Small intestine (tissue), 7 donors: ENCODE data around the gene NCOA7. TPM values are rescaled to one million over a fixed set of nuclear protein-coding genes. Genes with fewer than 3 reads are reported as not detected.

Experiments
- DNase-seq, 2 donors: peaks; one replicate each; pipeline versions ENCODE4 v3.0.0 to v3.0.0-alpha.2; 2013
- FAIRE-seq: peaks from 2 replicates; lab custom pipeline; 2012; peaks lifted over from hg19 to GRCh38; lab: Jason Lieb, UNC
- H3K27ac ChIP-seq, 3 donors: one replicate each; pipeline ENCODE4 v1.5.1; 2013; ENCODE audit warnings: low read length in 2 of 3, mild to moderate bottlenecking in 2 of 3, control low read depth in 1 of 3, inconsistent platforms in 1 of 3, low read depth in 1 of 3, moderate library complexity in 1 of 3
- H3K27me3 ChIP-seq, 3 donors: one replicate each; pipeline ENCODE4 v1.6.1; 2013; ENCODE audit warnings: low read length in 3 of 3, inconsistent platforms in 1 of 3; ENCODE audit not compliant: control insufficient read depth in 3 of 3, insufficient read depth in 3 of 3
- H3K36me3 ChIP-seq, 3 donors: one replicate each; pipeline ENCODE4 v1.6.1; 2013; ENCODE audit warnings: low read length in 3 of 3, inconsistent platforms in 1 of 3, low read depth in 1 of 3, mild to moderate bottlenecking in 1 of 3, moderate library complexity in 1 of 3; ENCODE audit not compliant: control insufficient read depth in 3 of 3, insufficient read depth in 2 of 3
- H3K4me1 ChIP-seq, 3 donors: one replicate each; pipeline ENCODE4 v1.6.1; 2013; ENCODE audit warnings: low read length in 2 of 3, inconsistent platforms in 1 of 3, low read depth in 1 of 3, mild to moderate bottlenecking in 1 of 3, moderate library complexity in 1 of 3; ENCODE audit not compliant: control insufficient read depth in 3 of 3, insufficient read depth in 2 of 3
- H3K4me3 ChIP-seq, 3 donors: one replicate each; pipeline ENCODE4 v1.5.1; 2013; ENCODE audit warnings: low read length in 3 of 3, control low read depth in 1 of 3, inconsistent platforms in 1 of 3, low read depth in 1 of 3, mild to moderate bottlenecking in 1 of 3, moderate library complexity in 1 of 3
- H3K9me3 ChIP-seq, 2 donors: one replicate each; pipeline ENCODE4 v1.6.1; 2013; ENCODE audit warnings: low read depth in 1 of 2, low read length in 1 of 2; ENCODE audit not compliant: control insufficient read depth in 2 of 2, insufficient read depth in 1 of 2
- WGBS, 3 donors: extraction: QIAGEN DNeasy Blood & Tissue Kit; methylation state at CpG; one replicate each; pipeline ENCODE4 v1.1.7; 2013; 5-methylcytosine and 5-hydroxymethylcytosine counted together
- polyA plus RNA-seq, 4 donors: library from polyadenylated mRNA; stranded (reverse) in 3 of 4; unstranded in 1 of 4; fragments of 200-250 nt in 3 of 4; fragments of 120-200 nt in 1 of 4; gene quantifications; one replicate each; pipeline versions ENCODE4 v1.2.1 to v1.2.3, GENCODE V29; 2013
- donor health status: healthy with polysubstance abuse.
- donor health status: control.
- donor health status: control.
- donor health status: Bipolar disorder and iron deficiency.
- donor health status: healthy.

Gene NCOA7
- polyA plus RNA-seq, 4 donors = 10.7 to 51.0 (median 26.8) TPM

DNA sequence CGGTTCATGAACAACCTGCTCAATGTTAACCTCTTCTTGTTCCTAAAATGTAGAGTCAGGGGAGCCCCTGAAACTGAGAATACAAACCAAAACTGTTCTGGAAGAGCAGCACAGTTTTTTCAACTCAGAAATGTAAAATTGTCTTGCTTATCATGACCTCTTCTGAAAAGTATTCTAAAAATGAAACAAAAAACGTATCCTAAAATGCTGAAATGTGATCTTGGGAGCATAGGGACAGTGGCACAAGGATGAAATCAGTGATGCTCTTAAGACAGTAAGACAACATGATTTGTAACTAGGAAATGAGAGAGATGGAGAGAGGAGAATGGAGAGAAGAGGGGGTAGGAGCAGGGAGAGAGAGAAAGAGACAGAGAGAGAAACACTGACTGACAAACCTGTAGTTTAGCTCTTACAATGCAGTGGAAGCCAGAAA lies 27.5 kb downstream of the NCOA7 start:
- H3K4me1 ChIP-seq = peaks cover 14 to 39% (median 24%) of the 10 kb centered on the region in 3 donors
- DNase-seq (no peak), FAIRE-seq (no peak)
- no peaks in the 10 kb centered on the region for H3K9me3 ChIP-seq
- peaks cover 0 to 10% (median 1%) of the 10 kb centered on the region in 3 donors for H3K36me3 ChIP-seq
- no peak overlapping the region for H3K4me3 ChIP-seq
- WGBS, 3 donors = 27 to 42% (median 34%) methylated on average over 2 of the region's 2 CpGs
- peak overlapping the region in 2 of 3 donors; percentile 57 to 70 for H3K27ac ChIP-seq
- H3K27me3 ChIP-seq = no peaks in the 10 kb centered on the region

DNA sequence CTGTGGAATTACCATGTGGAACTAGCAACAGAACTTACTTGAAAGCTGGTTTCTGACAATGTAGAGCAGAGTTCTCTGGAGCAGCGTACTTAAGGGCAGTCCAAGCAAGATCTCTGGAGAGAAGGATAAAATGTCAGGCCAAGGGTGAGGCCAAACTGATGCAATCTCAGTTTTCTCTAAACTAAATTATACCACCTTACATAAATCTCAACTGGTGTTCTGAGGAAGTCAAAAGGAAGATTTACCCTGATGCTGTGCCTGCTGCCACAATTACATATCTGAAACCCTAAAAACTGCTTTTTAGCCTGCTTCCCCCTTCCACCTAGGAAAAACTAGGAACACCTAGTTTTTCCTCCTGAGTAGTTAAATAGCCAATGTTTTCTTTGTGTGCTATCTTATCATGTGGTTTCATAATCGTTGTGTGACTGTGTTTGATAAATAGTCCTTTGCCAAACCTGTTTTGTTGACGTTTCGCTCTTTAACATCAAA lies 28.1 kb downstream of the NCOA7 start:
- H3K27ac ChIP-seq = peak overlapping the region in 2 of 3 donors; percentile 55 to 70
- peaks cover 0 to 10% (median 1%) of the 10 kb centered on the region in 3 donors for H3K36me3 ChIP-seq
- no peak for FAIRE-seq
- whole genome bisulfite sequencing, 3 donors = 8 to 40% (median 27%) methylated on average over 4 of the region's 4 CpGs
- H3K9me3 ChIP-seq = no peaks in the 10 kb centered on the region
- H3K27me3 ChIP-seq = no peaks in the 10 kb centered on the region
- H3K4me3 ChIP-seq = no peak overlapping the region
- DNase-seq = peak; percentile 41 to 52
- H3K4me1 ChIP-seq = peaks cover 14 to 42% (median 24%) of the 10 kb centered on the region in 3 donors

DNA sequence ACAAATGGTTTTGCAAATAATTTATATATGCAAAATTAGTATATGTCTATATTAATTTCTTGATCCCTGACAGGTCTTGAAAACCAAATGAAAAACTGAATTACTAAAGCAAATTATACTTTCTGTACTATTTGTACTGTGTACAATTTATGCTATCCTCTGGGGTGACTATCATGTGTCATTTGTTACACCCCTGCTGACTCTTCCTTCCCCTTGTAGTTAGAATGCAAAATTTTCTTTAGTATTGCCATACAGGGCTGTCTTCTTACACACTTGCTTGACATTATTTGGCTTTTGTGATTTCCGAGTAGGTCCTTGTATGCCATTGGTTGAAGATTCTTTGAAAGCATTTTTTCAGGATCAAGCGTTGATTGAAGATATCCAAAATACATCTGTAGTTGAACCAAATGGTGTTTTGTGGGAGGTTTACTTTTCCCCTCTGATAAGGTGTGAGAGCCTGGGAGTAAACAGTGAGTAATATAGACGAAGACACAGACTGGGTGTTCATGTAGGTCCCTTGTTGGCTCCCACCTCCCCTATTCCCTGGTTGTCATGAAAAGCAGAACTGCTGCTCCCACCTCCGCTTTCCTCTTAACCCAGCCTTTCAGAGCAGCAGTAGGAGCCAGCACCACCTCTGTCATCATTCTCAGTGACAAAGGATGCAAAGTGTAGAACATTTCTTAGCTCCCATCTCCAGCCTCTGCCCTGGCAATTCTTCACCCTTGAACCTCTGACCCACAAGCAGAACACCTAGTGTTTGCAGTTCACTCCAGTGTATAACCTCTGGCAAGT lies 29.0 kb downstream of the NCOA7 start:
- FAIRE-seq (no peak), DNase-seq (no peak)
- Histone ChIP-seq H3K4me3 (no peak overlapping the region), H3K27me3 (no peaks in the 10 kb centered on the region), H3K4me1 (peaks cover 14 to 38% (median 21%) of the 10 kb centered on the region in 3 donors), H3K36me3 (peaks cover 0 to 10% (median 1%) of the 10 kb centered on the region in 3 donors), H3K9me3 (no peaks in the 10 kb centered on the region), H3K27ac (peak overlapping the region in 1 of 3 donors; percentile 70)
- 82 to 92% (median 83%) methylated on average over 4 of the region's 4 CpGs for WGBS, 3 donors

DNA sequence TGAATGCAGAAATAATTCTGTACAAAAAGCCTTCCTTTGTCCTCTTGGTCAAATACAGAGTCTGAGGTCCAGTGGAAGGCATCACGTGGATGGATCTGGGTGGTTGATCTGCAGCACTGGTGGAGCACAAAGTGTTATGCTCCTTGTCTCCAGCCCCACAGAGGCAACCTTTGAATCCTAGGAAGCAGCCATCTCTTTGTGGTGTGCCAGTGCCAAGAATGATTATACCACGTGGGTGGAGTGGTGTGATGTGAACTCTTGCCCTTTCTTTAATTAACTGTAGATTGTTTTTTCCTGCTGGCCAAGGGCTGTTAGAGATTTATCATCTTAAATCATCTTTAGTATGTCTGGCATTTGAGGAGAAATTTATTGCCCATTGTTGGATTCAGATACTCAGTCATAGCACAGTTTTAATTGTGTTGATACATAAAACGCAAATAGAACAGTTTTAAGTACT lies 31.1 kb downstream of the NCOA7 start:
- no peaks in the 10 kb centered on the region for H3K9me3 ChIP-seq
- peaks cover 0 to 18% (median 1%) of the 10 kb centered on the region in 3 donors for H3K36me3 ChIP-seq
- peak; percentile 88 to 98 for DNase-seq
- H3K4me1 ChIP-seq = peaks cover 12 to 38% (median 19%) of the 10 kb centered on the region in 3 donors
- H3K4me3 ChIP-seq = no peak overlapping the region
- WGBS, 3 donors = 9 to 37% (median 31%) methylated on average over 3 of the region's 3 CpGs
- H3K27me3 ChIP-seq = no peaks in the 10 kb centered on the region
- FAIRE-seq = peak; percentile 86
- H3K27ac ChIP-seq = peak overlapping the region in 1 of 3 donors; percentile 52

DNA sequence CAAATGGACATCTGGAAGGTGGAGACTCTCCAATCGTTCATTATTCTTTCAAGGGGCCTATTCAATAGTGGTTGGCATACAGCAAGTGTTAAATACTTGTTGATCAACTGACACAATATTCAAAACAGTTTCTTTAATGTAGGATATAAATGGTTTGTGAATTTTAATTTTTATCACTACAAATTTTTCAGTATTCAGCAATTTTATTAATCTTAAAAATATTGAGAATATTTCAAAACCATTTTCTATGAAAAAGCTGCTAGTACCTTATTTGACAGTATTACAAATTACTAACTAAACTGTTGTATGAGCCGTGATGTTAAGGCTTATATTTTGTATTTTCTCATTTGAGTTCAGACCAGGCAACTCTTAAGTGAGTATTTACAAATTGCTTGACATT lies 32.4 kb downstream of the NCOA7 start:
- Histone ChIP-seq H3K27me3 (no peaks in the 10 kb centered on the region), H3K27ac (no peak overlapping the region)
- FAIRE-seq = no peak

DNA sequence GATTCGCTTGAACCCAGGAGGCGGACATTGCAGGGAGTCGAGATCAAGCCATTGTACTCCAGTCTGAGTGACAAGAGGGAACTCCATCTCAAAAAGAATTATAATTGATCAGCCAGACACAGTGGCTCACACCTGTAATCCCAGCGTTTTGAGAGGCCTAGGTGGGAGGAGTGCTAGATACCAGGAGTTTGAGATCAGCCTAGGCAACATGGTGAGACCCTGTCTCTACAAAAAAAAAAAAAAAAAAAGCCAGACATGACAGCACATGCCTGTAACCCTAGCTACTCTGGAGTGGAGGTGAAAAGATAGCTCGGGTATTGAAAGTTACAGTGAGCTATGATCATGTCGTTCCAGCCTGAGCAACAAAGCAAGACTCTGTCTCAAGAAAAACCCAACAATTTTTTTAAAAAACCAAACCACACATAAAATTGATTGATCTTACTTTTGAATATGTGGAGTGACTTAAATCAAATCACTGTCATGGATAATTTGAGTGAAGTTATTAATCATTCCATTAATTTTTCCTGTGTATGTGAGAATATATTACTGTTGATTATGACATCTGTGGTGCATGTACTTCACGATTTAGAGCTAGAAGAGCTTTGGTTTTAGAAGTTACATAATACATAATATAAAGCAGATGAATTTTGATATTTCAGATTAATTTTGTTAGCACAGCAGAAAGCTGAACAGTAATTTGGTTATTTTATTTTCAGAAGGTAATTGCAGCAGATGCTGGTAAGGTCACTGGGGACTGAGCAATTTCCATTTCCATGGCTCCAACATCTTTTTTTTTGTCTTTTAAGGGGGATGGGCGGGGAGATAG lies 34.4 kb downstream of the NCOA7 start:
- Histone ChIP-seq H3K27me3 (no peaks in the 10 kb centered on the region), H3K27ac (no peak overlapping the region), H3K4me1 (peaks cover 5 to 18% (median 12%) of the 10 kb centered on the region in 3 donors), H3K4me3 (no peak overlapping the region), H3K36me3 (peaks cover 0 to 16% (median 3%) of the 10 kb centered on the region in 3 donors), H3K9me3 (no peaks in the 10 kb centered on the region)
- WGBS, 3 donors = 84 to 89% (median 85%) methylated on average over 8 of the region's 8 CpGs
- FAIRE-seq (no peak), DNase-seq (no peak)

More for the DNA sequence above, 32.4 kb downstream of the NCOA7 start:
- Histone ChIP-seq H3K4me1 (peaks cover 12 to 31% (median 17%) of the 10 kb centered on the region in 3 donors), H3K36me3 (peaks cover 0 to 19% (median 1%) of the 10 kb centered on the region in 3 donors), H3K9me3 (no peaks in the 10 kb centered on the region), H3K4me3 (no peak overlapping the region)
- DNase-seq = no peak
- WGBS, 3 donors = 81 to 93% (median 83%) methylated on average over 2 of the region's 2 CpGs

DNA sequence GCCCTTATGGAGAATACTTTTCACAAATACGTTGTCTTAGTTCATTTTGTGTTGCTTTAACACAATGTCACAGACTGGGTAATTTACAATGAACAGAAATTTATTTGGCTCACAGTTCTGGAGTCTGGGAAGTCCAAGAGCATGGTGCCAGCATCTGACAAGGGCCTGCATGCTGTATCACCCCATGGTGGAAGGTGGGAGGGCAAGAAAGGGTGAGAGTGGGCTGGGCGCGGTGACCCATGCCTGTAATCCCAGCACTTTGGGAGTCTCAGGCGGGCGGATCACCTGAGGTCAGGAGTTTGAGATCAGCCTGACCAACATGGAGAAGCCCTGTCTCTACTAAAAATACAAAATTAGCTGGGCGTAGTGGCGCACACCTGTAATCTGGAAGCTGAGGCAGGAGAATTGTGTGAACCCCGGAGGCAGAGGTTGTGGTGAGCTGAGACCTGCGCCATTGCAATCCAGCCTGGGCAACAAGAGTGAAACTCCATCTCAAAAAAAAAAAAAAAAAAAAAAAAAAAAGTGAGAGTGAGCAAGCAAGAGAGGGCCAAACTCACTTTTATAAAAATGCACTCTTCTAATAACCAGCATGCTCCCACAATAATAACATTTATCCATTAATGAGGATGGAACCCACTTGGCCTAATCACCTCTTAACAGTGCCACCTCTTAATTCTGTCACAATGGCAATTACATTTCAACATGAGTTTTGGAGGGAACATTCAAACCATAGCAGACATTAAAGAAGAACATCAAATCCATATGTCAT lies 36.1 kb downstream of the NCOA7 start:
- no peak for FAIRE-seq
- H3K36me3 ChIP-seq = peaks cover 0 to 11% (median 1%) of the 10 kb centered on the region in 3 donors
- no peaks in the 10 kb centered on the region for H3K27me3 ChIP-seq
- no peaks in the 10 kb centered on the region for H3K9me3 ChIP-seq
- H3K27ac ChIP-seq = no peak overlapping the region
- DNase-seq = no peak
- no peak overlapping the region for H3K4me3 ChIP-seq
- peaks cover 2 to 8% (median 7%) of the 10 kb centered on the region in 3 donors for H3K4me1 ChIP-seq
- 90 to 98% (median 95%) methylated on average over 9 of the region's 9 CpGs for WGBS, 3 donors
